C4-2B (cell line): ENCODE data around the gene ITPR2.

Experiments used
- H3K27ac ChIP-seq: fragments of 450-650 bp; 2 replicates; pipeline ENCODE4 v1.5.1; 2017
- ZFX ChIP-seq: fragments of 450-650 bp; IDR thresholded peaks from 2 replicates; pipeline ENCODE4 v1.6.1; 2017
- TF ChIP-seq, protein P1 (sequence below): fragments of 450-650 bp; conservative IDR thresholded peaks from 2 replicates; pipeline ENCODE4 v1.5.1; 2017; ENCODE audit warnings: mild to moderate bottlenecking

Gene ITPR2

DNA sequence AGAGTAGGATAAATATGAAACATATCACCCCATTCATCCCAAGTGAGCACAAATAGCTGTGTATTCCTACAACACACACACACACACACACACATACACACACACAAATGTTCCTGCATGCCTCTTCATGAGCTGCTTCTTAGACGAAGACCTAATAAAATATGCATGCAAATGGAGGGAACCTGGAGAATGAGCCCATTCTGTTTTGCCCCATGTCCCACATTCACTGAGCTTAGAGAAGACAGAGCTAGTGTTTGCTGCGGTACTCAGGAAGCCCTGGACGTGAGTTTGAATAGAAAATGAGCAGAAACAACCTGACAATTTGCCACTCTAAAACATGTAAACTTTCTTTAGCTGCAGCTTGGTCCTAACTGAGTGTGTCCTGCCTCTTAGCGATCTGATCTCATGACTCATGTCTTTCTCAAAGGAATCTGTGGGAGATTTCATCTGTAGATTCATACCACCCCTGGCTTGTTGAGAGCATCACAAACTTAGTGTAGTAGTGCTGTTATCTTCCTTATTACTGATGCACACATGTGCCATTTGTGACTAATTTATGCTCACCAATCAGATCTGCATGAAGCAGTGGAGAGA, 86.8 kb downstream of the ITPR2 start:
- no peak overlapping the region for H3K27ac ChIP-seq
- TF ChIP-seq, protein P1, sequence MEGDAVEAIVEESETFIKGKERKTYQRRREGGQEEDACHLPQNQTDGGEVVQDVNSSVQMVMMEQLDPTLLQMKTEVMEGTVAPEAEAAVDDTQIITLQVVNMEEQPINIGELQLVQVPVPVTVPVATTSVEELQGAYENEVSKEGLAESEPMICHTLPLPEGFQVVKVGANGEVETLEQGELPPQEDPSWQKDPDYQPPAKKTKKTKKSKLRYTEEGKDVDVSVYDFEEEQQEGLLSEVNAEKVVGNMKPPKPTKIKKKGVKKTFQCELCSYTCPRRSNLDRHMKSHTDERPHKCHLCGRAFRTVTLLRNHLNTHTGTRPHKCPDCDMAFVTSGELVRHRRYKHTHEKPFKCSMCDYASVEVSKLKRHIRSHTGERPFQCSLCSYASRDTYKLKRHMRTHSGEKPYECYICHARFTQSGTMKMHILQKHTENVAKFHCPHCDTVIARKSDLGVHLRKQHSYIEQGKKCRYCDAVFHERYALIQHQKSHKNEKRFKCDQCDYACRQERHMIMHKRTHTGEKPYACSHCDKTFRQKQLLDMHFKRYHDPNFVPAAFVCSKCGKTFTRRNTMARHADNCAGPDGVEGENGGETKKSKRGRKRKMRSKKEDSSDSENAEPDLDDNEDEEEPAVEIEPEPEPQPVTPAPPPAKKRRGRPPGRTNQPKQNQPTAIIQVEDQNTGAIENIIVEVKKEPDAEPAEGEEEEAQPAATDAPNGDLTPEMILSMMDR = no peak
- TF ChIP-seq ZFX = no peak

GRCh38 chr12:26744697-26745440, 88.1 kb downstream of the ITPR2 start:
- no peak overlapping the region for H3K27ac ChIP-seq
- TF ChIP-seq ZFX = no peak
- TF ChIP-seq, protein P1 = no peak

- TF ChIP-seq, protein P1 = no peak
- TF ChIP-seq ZFX = no peak
- H3K27ac ChIP-seq = no peak overlapping the region
Observed at GRCh38 chr12:26744042-26744626, 88.9 kb downstream of the ITPR2 start.

DNA sequence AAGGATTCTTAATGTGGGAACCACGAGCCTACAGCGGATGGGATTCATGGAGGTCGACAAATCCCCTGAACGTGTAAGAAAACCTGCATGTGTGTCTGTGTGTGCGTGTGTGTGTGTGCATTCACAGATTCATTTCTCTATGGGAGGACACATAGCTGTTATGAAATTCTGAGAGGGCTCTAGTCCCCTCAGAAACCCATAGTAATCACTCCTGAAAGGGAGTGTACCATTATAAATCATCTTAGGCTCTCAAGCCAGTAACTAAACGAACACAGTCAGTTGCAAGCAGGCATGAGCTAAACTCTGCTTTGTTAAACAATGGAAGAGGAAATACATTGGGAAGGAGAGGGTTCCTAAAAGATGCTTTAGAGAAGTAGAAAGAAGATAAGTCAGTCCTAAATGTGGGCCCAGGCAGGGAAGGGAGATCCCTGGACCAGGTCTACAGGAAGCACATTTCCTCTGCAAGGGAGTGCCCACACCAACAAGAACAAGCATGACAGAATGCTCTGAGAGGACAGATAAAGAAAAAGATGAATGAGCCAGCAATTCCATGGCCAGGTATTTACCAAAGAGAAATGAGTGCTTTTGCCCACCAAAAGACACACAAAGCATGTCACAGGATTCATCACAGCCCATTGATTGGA, 91.3 kb downstream of the ITPR2 start:
- no peak overlapping the region for H3K27ac ChIP-seq
- TF ChIP-seq, protein P1 = no peak
- TF ChIP-seq ZFX = no peak

DNA sequence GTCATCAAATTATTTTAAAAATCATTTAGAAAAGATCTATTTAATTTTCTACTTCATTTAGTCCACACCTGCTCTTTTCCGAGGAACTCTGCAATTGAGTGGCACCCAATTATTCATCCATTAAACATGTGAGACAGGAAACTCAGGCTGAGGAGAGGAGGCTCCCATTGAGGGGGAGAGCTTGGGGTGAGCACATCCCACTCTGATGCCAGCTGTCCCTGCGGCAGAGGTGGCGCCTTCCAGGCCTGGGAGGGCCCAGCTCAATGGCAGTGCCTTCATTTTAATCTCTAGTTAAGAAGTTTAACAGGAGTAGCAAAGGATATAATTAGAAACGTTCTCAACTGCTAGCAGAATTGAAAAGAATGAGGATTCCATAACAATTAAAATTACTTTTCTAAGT, 92.0 kb downstream of the ITPR2 start:
- TF ChIP-seq, protein P1 = no peak
- no peak for TF ChIP-seq ZFX
- no peak overlapping the region for H3K27ac ChIP-seq

DNA sequence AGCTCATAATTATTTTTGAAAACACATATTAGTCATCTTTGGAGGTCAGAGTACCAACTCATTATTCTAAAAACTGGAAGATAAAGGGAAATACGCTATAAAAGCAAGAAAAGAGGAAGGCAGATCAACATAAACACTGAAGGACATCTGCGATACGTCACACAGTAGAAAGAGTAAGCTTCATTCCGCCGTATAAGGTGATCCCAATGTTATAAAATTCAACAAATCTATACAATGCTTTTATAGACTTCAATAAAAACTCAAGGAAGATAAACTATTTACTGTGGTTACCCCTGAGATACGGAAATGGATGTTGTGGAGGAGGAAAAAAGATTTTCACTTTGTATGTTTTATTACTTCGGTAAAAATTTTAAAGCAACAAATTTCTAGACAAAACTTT, 92.6 kb downstream of the ITPR2 start:
- H3K27ac ChIP-seq = no peak overlapping the region
- TF ChIP-seq, protein P1 = no peak
- no peak for TF ChIP-seq ZFX
